ENCODE results near the gene SERHL2. TPM values are rescaled to one million over a fixed set of nuclear protein-coding genes. Genes with fewer than 3 reads are reported as not detected.
"Not testable (repeated sequence)": the region's sequence is repeated elsewhere in the genome, so short reads cannot be mapped to it uniquely, and the experiment has no call there.

SERHL2 gene
- polyA plus RNA-seq, 1 experiment = 6.1 TPM

DNA sequence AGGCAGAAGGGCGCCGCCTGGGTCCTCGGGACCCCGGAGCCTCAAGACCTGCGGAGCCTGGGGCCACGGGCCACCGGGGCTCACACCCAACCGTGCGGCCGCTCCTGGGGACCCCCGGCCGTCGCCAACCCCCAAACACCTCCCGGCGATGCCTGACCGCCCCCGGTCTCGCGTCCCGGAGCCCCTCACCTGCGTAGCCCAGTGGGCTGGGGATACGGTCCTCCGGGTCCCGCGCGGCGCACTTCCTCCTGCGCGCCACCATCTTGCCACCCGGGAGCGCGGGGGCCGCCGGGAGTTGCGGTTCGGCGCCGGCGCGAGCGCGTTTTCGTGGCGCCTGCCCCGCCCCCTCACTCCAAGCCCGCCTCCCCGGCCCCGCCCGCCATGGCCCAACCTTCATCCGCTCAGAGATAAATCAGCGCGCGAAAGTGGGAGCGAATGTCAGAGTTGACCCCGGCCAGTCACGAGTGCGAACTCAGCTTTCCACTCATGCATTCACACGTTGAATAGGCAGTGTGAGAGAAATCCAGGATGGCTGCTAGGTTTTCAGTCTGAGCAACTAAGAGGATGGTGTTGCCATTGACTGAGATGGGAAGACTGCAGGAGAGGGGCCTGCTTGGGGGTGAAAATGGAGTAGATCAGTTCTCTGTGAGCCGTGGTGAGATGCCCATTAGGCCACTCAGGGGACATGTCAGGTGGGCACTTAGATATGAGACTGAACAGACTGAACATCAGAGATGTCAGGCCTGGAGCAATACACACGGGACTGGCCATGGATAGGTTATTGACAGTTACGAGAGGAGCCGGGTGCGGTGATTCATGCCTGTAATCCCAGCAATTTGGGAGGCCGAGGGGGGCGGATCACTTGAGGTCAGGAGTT is 34.0 kb upstream of the SERHL2 start, which contains the start of gene RRP7A:
Gene RRP7A, minus strand, starts transcription at position 272 of the 877 bp plus-strand sequence. Its CDS starts 10 bp downstream, at position 262.
- TF ChIP-seq, protein P1, sequence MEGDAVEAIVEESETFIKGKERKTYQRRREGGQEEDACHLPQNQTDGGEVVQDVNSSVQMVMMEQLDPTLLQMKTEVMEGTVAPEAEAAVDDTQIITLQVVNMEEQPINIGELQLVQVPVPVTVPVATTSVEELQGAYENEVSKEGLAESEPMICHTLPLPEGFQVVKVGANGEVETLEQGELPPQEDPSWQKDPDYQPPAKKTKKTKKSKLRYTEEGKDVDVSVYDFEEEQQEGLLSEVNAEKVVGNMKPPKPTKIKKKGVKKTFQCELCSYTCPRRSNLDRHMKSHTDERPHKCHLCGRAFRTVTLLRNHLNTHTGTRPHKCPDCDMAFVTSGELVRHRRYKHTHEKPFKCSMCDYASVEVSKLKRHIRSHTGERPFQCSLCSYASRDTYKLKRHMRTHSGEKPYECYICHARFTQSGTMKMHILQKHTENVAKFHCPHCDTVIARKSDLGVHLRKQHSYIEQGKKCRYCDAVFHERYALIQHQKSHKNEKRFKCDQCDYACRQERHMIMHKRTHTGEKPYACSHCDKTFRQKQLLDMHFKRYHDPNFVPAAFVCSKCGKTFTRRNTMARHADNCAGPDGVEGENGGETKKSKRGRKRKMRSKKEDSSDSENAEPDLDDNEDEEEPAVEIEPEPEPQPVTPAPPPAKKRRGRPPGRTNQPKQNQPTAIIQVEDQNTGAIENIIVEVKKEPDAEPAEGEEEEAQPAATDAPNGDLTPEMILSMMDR (IDR thresholded peaks at IDR 0.05; ENCODE audit: insufficient read depth, low read depth, low read length) = no peak
- CTCF ChIA-PET = no interaction called here
- Histone ChIP-seq H3K4me3 (ENCODE audit: low read depth, low read length) (peak within 1 kb of the TSS; percentile 90), H3K27me3 (ENCODE audit: control insufficient read depth, insufficient read depth, low read length) (no peaks in the 10 kb centered on the region), H3K36me3 (ENCODE audit: control insufficient read depth, insufficient read depth, low read length) (peaks cover 4% of the 10 kb centered on the region; the same call in 1 of the 2 replicates)
- no peak for DNase-seq (ENCODE audit: low read depth)
- POLR2A ChIA-PET = no interaction called here

DNA sequence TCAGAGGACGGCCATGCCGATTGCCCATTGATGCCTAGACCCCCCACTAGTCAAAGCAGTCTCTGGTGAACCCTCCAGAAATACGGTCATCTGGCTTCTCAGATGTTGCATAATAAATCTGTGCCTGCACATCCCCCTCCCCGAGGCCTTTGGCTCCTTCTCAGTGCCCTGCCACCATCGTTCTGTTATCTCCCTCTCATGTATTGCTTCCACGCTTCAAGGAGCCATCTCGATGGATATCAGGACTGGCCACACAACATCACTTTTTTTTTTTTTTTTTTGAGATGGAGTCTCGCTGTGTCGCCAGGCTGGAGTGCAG is 32.6 kb upstream of the SERHL2 start:
- POLR2A ChIA-PET = no interaction called here
- Histone ChIP-seq H3K4me3 (ENCODE audit: low read depth, low read length) (no peak overlapping the region), H3K27me3 (ENCODE audit: control insufficient read depth, insufficient read depth, low read length) (no peaks in the 10 kb centered on the region), H3K36me3 (ENCODE audit: control insufficient read depth, insufficient read depth, low read length) (no peaks in the 10 kb centered on the region)
- no peak for DNase-seq (ENCODE audit: low read depth)
- TF ChIP-seq, protein P1 (IDR thresholded peaks at IDR 0.05; ENCODE audit: insufficient read depth, low read depth, low read length) = no peak
- CTCF ChIA-PET = no interaction called here

DNA sequence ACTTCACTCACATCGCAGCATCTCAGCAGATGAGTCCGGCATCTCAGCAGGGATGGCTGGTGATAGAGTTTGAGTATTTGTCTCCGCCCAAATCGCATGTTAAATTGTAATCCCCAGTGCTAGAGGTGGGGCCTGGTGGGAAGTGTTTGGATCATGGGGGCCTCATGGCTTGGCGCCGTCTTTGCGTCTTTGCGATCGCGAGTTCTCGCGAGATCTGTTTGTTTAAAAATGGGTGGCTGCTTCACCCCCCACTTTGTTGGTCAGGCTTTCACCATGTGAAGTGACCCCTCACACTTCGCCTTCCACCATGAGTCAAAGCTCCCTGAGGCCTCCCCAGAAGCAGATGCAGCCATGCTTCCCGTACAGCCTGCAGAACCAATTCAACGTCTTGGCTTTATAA is 31.2 kb upstream of the SERHL2 start:
- Histone ChIP-seq H3K27me3 (ENCODE audit: control insufficient read depth, insufficient read depth, low read length) (no peaks in the 10 kb centered on the region), H3K36me3 (ENCODE audit: control insufficient read depth, insufficient read depth, low read length) (no peaks in the 10 kb centered on the region), H3K4me3 (ENCODE audit: low read depth, low read length) (no peak overlapping the region)
- ChIA-PET CTCF (interaction anchor here (0.6 kb wide), 1 partner anchor 30 kb away, joined by 3 read pairs; no protein-coding TSS in a partner anchor), POLR2A (no interaction called here)
- DNase-seq (ENCODE audit: low read depth) = no peak
- TF ChIP-seq, protein P1 (IDR thresholded peaks at IDR 0.05; ENCODE audit: insufficient read depth, low read depth, low read length) = no peak

DNA sequence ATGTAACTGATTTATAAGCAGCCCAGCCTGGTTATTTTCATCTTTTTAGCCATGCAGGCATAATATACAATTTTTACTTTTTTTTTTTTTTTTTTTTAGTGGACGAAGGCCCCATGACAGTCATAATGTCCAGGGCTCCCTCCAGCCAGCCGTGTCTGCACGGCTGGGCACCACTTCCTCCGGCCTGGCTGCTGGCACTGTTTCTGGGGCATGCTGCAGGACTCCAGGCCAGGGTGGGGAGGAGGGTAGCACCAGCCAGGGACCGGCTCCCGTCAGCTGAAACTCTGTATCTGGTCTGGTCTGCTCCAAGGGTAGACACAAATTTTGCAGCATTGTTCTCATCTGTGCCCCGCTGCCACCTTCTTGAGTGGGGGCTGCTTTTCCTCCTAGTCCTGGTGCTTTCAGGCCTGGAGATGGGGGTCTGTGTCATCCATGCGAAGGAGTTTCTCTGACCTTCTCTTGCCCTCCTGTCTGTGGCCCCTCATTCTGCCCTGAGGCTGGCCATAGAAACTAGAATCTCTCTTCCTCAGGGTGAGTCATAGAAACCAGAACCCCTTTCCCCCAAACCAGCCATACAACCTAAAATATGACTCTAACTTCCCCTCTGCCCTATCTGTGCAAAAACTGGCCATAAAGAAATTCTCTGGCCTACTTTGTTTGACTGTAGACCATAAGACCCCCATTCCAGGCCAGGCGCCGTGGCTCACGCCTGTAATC is 25.0 kb upstream of the SERHL2 start:
- DNase-seq (ENCODE audit: low read depth) = no peak
- no peak overlapping the region for H3K4me3 ChIP-seq (ENCODE audit: low read depth, low read length)
- H3K36me3 ChIP-seq (ENCODE audit: control insufficient read depth, insufficient read depth, low read length) = no peaks in the 10 kb centered on the region
- TF ChIP-seq, protein P1 (IDR thresholded peaks at IDR 0.05; ENCODE audit: insufficient read depth, low read depth, low read length) = no peak
- no peaks in the 10 kb centered on the region for H3K27me3 ChIP-seq (ENCODE audit: control insufficient read depth, insufficient read depth, low read length)
- ChIA-PET POLR2A (no interaction called here), CTCF (no interaction called here)

DNA sequence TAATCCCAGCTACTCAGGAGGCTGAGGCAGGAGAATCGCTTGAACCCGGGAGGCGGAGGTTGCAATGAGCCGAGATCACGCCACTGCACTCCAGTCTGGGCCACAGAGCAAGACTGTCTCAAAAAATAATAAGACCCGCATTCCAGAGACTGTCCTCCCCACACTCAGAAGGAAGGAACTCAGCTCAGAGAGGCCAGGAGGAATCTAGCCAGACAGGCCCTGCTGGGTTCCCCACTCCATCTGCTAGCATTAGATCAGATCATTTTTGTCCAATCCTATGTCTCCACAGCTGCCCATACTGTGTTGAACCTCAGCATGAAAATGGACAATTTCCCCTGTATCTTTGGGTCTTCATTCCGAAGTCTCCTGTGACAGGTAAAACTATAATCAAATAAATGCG is 24.3 kb upstream of the SERHL2 start:
- DNase-seq (ENCODE audit: low read depth); H3K27me3 ChIP-seq (ENCODE audit: control insufficient read depth, insufficient read depth, low read length); H3K4me3 ChIP-seq (ENCODE audit: low read depth, low read length); CTCF ChIA-PET; H3K36me3 ChIP-seq (ENCODE audit: control insufficient read depth, insufficient read depth, low read length); POLR2A ChIA-PET: not testable (repeated sequence)

DNA sequence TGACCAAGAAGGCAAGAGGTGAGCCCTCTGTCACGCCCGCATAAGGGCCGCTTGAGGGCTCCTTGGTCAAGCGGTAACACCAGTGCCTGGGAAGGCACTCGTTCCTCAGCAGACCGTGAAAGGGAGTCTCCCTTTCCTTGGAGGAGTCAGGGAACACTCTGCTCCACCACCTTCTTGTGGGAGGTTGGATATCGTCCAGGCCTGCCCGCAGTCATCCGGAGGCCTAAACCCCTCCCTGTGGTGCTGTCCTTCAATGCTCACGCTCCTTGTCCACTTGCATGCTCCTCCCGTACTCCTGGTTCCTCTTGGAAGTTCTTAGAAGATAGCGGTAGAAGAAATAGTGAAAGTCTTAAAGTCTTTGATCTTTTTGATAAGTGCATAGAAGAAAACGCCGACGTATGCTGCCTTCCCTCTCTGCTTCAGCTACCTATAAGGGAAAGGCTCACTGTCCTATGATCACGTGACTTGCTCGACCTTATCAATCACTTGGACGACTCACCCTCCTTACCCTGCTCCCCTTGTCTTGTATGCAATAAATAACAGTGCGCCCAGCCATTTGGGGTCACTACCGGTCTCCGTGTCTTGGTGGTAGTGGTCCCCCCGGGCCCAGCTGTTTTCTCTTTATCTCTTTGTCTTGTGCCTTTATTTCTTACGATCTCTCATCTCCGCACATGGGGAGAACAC is 22.2 kb upstream of the SERHL2 start:
- H3K4me3 ChIP-seq (ENCODE audit: low read depth, low read length); CTCF ChIA-PET; H3K36me3 ChIP-seq (ENCODE audit: control insufficient read depth, insufficient read depth, low read length); H3K27me3 ChIP-seq (ENCODE audit: control insufficient read depth, insufficient read depth, low read length); POLR2A ChIA-PET; DNase-seq (ENCODE audit: low read depth): not testable (repeated sequence)
